ENCODE results near the gene GCLM.
"Not testable (repeated sequence)": the region's sequence is repeated elsewhere in the genome, so short reads cannot be mapped to it uniquely, and the experiment has no call there.

GCLM gene, protein sequence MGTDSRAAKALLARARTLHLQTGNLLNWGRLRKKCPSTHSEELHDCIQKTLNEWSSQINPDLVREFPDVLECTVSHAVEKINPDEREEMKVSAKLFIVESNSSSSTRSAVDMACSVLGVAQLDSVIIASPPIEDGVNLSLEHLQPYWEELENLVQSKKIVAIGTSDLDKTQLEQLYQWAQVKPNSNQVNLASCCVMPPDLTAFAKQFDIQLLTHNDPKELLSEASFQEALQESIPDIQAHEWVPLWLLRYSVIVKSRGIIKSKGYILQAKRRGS

DNA sequence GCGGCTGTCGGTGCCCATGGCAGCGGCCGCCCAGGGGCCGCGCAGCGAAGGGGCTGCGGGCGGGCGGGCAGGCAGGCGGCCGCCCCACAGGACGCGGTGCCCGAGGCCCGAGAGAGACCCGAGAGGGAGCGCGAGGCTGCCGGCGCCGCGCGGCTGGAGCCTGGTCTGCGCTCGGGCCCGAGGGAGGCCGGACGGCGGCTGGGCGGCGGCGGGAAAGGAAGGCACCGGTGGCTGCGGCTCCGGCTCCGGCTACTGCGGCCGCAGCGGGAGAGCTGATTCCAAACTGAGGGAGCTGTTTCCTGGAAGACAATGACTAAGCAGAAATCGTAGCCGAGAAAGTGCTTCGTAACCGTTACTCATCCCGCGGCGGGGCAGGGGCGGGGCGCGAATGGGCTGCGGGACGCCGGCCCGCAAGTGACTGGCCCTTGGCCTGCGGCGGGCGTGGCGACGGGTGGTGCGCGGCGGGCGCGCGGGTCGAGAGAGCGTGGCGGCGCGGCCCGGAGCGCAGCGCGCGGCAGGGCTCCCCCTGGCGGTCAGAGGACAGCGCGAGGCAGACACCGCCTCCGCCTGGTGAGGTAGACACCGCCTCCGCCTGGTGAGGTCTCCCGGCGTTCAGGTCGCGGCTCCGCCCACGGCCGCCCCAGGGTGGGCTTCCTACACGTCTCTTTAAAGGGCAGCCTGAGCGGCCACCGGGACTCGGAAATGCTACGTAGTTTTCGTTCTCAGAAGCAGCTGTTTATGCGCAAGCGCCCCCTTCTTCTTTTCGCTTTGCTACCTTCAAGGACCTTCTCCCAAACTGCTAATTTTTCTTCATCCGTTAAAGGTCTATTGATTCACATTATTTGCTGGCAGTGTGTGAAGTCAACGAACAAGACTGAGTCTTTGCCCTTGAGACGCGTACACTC lies at the start of gene GCLM:
Gene GCLM, minus strand, starts transcription at position 285 of the 905 bp plus-strand sequence. Its CDS starts 267 bp downstream, at position 18.
- DNase-seq (ENCODE audit: low spot score): peak; percentile 97

DNA sequence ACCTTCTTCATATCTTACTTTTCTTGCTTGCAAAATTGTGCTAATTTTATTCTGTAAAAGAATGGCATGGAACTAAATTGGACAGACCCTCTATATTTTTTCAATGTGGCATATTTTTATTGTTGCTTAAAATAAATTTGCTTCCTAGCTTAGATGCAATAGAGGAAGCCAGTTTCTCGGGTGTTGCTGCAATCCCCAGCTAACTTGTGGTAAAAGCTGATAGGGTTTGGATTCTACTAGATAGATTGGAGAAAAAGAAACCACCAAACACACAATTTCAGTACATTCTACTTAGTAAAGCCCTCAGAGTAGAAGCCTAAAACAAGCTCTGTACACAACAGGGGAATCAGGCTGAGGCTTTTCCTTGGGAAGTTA lies 49.5 kb upstream of the GCLM start:
- no peak for DNase-seq (ENCODE audit: low spot score)

DNA sequence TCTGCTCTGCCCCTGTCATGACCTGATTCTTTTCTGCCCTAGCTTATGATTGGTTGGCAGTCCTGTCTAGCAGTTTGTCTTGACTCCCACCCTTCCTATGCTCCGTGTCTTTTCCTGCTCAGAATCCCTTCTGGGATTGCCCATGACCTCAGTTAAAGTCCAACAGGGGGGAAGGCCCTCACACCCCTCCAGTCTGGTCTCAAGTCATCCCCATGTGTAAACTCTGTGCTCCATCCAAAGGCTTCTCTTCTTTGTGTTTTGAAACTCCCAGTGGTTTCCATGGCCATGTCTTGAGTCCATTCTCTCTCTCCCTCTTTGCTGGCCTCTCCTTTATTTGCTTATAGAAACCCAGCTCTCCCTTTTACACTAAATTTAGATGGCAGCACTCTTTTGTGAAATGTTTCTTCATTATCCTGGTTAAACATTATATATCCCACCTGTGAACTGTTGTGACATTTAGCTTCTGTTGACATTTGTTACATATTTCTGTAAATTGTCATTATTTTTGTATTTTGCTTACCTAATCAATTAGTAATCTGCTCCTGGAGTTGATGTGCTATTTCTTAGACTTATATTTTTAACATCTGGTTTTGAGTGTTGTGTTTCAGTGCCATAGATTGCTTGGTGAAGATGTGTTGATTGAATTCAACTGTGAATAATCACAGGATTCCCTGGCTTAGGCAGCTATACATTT lies 48.9 kb upstream of the GCLM start:
- DNase-seq (ENCODE audit: low spot score): no peak

DNA sequence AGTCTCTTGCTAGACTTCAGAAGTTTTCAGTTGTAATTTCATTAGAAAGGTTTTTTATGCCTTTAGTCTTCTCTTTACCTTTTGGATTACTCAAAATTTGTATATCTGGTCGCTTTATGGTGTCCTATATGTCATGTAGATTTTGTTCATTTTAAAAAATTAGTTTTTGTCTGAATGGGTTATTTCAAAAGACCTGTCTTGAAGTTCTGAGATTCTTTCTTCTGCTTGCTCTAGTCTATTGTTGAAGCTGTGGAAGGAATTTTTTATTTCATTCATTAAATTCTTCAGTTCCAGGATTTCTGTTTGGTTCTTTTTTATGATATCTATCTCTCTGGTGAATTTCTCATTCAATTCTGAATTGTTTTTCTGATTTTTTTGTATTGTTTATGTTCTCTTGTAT lies 46.5 kb upstream of the GCLM start:
- DNase-seq (ENCODE audit: low spot score): no peak

DNA sequence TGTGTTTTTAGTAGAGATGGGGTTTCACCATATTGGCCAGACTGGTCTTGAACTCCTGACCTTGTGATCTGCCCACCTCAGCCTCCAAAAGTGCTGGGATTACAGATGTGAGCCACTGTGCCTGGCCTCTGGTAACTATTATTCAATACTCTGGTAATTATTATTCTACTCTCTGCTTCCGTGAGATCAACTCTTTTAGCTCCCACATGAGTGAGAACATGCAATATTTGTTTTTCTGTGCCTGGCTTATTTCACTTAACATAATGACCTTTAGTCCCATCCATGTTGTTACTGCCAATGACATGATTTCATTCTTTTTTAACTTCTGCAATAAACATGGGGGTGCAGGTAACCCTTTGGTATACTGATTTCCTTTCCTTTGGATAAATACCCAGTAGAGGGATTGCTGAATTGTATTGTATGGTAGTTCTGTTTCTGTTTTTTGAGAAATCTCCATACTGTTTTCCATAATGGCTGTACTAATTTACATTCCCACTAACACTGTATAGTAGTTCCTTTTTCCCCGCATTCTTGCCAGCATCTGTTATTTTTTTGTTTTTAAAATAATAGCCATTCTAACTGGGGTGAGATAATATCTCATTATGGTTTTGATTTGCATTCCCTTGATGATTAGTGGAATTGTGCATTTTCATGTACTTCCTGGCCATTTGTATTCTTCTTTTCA lies 37.9 kb upstream of the GCLM start:
- DNase-seq (ENCODE audit: low spot score): not testable (repeated sequence)

DNA sequence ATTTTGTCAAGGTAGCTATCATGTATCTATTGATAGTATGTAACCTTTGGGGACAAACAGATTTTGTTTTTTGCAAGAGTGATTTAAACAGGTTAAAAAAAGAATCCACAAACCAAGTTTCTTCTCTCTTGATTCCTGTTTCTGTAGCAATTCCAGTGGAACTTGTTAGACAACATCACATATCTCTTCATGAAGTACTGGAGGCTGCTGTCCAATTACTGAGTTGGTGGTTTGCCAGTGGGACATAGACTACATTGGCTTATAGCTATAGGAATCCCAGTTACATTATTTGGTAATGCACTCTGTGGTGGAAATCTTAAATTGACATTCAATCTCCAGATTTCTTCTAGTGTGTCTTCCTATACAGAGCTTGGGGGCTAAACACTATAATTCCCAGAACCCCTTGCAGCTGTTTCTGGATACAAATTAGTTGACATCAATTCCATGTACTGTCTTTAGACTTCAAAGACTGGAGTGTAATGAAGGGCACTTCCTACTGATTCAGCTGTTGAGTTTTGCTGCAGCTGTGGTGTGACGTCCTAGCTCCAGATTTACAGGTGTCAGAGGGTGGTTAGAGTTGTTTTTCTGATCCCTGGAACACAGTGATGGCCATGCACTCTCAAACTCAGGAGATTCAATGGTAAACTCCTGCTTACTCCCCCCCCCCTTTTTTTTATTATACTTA lies 29.4 kb upstream of the GCLM start:
- DNase-seq (ENCODE audit: low spot score): no peak

DNA sequence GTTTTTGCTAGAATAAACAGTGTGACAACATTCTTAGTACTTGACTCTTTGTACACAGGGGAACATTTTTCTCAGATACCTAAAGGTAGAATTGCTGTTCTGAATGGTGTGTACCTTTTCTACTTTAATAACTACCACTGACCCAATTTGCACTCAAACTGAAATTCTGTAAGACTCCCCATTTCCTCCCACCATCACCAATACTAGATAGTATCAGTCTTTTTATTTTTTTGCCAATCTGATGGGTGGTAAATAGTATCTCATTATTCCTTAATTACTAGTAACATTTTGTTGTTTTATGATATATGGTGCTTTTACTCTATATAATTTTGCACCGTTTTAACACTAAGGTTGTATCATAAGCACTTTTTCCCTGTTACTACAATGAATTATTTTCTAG lies 28.8 kb upstream of the GCLM start:
- no peak for DNase-seq (ENCODE audit: low spot score)

DNA sequence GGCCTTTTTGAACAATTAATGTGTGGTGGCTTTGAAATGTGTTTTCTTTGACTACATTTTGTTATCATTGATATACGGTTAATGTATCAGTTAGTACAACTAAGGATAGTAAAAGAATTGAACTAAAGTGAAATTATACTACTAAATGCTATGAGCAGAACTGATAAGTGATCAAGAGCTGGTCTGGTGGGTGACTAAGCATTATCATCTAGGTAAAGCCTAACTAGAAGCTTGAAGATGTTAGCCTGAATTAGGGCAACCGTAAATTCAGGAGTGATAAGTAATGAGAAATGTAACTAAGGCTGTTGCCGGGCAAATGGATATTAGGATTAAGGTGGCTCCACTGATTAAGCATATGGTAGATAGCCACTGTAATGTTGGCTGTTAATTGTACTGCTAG lies 16.0 kb upstream of the GCLM start:
- no peak for DNase-seq (ENCODE audit: low spot score)

DNA sequence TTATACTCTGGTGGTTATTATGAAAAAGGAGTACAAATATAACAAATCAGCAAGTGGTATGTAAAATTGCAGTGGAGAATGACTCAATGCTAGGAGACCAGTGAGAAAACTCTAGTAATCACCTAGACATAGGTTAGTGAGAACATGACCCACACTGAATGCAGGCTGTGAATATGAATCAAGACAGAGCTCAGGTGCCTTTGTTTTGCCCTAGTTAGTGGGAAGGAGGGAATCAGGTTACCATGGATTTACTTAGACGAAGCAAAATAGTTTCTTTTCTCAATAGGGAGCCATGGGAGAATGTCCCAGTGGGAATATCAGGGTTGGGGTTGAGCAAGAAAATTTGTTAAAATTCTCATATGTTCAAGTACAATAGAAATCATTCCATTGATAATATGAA lies 10.6 kb upstream of the GCLM start:
- no peak for DNase-seq (ENCODE audit: low spot score)

DNA sequence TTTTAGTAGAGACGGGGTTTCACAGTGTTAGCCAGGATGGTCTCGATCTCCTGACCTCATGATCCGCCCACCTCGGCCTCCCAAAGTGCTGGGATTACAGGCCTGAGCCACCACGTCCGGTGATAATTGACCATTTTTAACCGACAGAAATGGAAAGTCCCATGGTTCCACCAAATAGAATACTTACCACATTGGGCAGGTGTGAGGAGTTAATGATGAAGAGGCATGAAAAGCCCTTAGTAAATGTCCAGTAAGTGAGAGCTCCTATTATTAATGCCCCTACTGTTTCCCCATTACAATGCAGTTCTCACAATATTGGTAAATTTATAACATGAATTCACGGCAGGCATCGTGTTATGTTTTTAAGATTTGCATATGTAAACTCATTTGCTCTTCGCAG lies 8.1 kb upstream of the GCLM start:
- no peak for DNase-seq (ENCODE audit: low spot score)

DNA sequence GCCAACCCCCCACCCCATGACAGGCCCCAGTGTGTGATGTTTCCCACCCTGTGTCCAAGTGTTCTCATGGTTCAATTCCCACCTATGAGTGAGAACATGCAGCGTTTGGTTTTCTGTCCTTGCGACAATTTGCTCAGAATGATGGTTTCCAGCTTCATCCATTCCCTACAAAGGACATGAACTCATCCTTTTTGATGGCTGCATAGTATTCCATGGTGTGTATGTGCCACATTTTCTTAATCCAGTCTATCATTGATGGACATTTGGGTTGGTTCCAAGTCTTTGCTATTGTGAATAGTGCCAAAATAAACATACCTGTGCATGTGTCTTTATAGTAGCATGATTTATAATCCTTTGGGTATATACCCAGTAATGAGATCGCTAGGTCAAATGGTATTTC lies 1.6 kb upstream of the GCLM start:
- DNase-seq (ENCODE audit: low spot score): not testable (repeated sequence)

DNA sequence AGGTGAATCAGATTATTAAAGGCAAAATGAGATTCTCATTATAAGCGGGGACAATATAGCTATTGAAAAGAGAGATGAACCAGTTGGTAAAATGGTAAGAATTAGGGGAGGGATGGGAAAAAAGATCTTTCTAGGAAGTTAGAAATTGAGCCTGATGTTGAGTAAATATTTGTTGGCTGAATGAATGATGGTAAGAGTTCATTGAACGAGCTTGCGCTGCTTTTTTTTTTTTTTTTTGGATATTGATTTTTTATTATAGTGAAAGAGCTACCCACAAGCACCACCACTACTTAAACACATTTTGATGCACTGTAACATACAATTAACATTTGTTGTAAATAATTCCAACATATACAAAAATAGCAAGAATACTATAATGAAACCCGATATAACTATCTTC lies 1.1 kb upstream of the GCLM start:
- DNase-seq (ENCODE audit: low spot score): no peak

DNA sequence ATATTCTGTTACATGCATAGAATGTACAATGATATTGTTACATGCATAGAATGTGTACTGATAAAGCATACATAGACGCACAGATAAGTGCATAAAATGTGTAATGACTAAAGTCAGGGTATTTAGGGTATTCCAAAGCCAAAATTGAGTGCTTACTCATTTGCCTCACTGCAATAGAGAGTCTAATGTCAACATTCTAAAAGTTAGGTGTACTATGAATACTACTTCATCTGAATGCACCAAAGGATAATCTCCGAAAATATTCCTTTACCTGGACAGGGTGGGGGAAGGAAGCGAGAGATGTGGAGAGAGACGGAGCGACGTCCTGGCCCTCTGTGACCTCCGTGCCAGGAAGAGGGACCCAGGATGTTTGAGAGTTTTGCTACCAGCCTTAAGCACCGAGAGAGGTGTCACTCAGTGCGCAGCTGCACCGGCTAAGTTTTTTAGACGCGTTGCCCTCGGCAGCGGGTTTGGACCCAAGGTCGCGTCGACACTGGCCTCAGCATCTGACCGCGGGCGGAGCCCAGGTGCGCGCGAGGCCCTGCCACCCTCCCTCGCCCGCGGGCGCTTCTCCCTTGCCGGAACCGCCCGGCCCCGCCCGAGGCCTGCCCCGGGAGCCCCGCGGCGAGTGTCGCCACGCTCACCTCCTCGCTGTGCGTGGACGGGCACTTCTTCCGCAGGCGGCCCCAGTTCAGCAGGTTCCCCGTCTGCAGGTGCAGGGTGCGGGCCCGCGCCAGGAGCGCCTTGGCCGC lies 660 bp downstream of the GCLM start:
- peak; percentile 52 for DNase-seq (ENCODE audit: low spot score)

DNA sequence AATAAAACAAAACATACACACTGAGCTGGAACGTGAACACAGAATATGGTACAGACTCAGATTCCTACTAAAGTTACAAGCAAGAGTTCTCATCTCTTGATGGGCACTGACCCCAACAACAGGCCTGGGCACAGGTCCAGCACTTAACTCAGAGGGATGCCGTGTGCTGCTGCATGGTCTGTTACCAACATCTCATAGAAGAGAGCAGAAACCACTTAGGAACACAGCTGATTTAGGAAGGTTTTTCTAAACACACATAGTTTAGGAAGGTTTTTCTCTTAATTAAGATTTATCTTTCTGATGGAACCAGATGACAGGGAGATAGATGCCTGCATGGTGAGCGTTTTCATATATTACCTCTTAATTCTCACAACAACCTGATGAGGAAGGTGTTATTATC lies 1.5 kb downstream of the GCLM start:
- peak; percentile 43 for DNase-seq (ENCODE audit: low spot score)

DNA sequence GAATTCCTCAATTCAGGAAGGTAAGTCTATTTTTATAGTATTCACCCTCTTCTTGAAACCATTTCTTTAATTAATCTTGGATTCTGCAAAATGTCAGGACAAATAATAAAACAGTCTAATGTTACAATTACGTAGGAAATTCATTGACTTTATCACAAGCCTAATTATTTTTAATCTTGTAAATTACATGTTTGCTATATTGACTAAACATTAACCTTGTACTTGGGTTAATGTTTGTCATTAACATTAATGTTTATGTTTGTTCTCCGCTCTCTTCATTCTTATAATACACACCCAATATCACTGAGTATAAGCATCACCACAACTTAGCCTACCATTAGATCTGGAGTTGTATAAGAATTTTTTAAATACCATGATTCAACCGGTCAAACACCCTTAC lies 2.8 kb downstream of the GCLM start:
- DNase-seq (ENCODE audit: low spot score): no peak

DNA sequence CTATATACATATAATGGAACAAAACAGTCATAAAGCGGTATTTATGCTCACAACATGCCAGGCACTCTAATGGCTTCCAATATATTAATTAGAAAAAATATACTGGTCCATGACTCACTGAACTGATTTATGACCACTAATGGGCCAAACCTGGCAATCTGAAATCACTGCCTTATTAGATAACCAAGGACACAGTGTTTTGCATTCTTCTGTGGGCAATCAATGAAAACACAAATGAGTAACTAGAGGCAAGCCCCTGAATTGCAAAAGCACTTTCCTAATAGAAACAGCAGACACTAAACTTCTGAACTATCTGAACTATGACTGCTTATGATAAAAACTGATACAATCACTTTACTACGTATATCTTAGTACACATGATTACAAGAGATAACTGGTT lies 3.5 kb downstream of the GCLM start:
- peak; percentile 41 for DNase-seq (ENCODE audit: low spot score)

DNA sequence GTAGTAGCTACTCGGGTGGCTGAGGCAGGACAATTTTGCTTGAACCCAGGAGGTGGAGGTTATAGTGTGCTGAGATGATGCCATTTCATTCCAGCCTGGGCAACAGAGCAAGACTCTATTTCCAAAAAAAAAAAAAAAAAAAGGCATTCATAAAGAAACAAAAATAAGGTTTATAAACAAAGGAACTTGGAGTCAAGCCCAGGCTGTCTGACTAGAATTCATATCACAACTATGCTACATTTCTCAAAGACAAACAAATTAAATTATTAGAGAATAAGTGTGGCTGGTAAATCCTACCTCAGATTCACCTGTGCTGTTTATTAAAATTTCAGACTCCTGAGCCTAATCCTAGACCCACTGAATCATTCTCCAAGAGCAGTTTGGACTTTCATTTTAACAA lies 4.2 kb downstream of the GCLM start:
- DNase-seq (ENCODE audit: low spot score): no peak

DNA sequence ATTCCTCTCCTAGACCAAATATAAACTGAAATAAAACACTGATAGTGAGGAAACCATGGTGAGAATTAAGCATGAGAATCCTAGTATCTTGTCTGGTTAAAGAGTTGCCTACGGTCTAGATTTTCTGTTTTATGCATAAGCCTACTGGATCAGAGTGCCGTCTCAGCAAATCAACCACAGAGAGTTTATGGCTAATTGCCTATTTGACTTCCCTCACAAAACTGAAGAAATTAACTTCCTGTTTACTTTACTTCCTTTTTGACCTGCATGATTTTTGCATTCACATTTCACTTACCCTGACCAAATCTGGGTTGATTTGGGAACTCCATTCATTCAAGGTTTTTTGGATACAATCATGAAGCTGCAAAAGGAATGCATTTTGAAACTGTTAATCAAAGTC lies 5.0 kb downstream of the GCLM start:
- DNase-seq (ENCODE audit: low spot score): no peak

DNA sequence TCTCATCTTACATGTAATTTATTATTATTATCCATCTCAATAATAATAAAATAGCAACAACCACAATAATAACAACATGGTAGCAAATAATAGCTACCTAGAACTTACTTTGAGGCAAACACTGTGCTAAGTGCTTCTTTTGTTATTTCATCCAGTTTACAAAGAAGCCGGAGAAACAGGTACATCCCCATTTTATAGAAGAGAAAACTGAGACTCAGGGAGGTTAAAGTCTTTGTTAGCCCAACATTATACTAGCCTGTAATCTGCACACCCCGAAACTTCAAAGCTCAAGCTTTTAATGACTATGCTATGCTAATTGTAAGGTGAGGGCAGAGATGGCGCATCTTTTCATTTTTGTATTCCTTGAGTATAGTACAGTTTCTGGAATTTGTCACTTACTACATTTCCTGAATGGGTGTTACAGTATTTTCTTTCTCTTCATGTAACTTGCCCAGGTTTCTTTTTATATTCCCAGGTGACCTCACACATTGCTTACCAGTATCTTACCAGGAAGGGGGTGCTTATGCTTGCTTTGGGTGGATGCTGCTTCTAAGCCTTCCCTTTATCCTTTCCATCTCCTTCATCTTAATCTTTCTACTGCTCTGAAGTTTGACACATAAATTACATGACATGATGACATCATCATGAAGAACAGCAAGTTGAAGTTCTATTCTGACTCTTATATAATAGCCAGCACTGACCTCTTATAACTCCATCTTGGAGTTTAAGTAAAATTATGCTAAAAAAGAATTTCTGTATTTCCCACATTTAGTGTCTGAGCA lies 8.3 kb downstream of the GCLM start:
- DNase-seq (ENCODE audit: low spot score): no peak

DNA sequence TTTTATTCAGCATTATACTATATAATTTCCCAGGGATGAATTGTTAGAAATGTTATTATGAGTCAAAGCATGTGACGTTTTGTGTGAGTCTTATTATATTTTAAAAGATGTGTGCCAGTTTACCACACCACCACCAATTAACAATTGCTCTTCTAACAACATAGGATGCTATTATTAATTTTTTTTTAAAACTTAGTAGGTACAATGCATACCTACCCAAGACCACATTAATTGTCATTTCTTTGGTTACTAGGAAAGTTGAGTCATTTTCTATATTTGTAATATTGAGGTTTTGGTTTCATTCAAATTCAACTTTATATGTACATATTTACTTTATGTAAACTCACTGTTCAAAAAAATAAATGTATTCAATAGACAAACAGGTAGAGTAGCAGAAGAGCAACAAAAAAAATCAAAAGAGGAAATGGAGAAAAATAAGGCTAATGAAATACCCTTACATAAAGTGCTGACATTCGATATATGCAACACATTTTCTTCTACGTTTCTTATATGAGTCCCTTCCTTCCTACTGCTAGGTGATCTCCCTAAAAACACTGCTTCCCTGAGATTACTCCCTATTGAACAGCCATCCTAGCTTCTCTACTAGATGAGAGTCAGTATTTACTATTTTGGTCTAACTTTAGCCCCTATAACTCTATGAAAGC lies 9.6 kb downstream of the GCLM start:
- DNase-seq (ENCODE audit: low spot score): no peak
